SK-N-SH treated with all-trans-retinoic acid at 6 μM for 48 hours (cell line): ENCODE measurements around the gene SH3PXD2A.

Experiments
- CREB5 ChIP-seq: fragments of 250-450 bp; sonication (Bioruptor Pico); IDR thresholded peaks from 2 replicates; pipeline ENCODE4 v1.5.1; 2020; ENCODE audit warnings: low read depth, mild to moderate bottlenecking, moderate library complexity
- PATZ1 ChIP-seq: fragments of 250-450 bp; sonication (Bioruptor Pico); IDR thresholded peaks from 2 replicates; pipeline ENCODE4 v1.8.0; 2020; ENCODE audit warnings: mild to moderate bottlenecking, moderate library complexity, borderline replicate concordance
- ZFP30 ChIP-seq: fragments of 450-650 bp; formaldehyde crosslinking; IDR thresholded peaks from 2 replicates; pipeline ENCODE4 v1.5.0; 2022; ENCODE audit warnings: mild to moderate bottlenecking, moderate library complexity
- TF ChIP-seq, protein P1 (sequence below): fragments of 250-450 bp; sonication (Bioruptor Pico); IDR thresholded peaks from 2 replicates; pipeline ENCODE4 v1.8.0; 2021; ENCODE audit warnings: low read depth, mild to moderate bottlenecking, moderate library complexity, borderline replicate concordance
- TF ChIP-seq, protein P2 (sequence below): fragments of 250-450 bp; sonication (Bioruptor Pico); IDR thresholded peaks from 2 replicates; pipeline ENCODE4 v1.5.0; 2020; ENCODE audit warnings: mild to moderate bottlenecking, moderate library complexity

DNA sequence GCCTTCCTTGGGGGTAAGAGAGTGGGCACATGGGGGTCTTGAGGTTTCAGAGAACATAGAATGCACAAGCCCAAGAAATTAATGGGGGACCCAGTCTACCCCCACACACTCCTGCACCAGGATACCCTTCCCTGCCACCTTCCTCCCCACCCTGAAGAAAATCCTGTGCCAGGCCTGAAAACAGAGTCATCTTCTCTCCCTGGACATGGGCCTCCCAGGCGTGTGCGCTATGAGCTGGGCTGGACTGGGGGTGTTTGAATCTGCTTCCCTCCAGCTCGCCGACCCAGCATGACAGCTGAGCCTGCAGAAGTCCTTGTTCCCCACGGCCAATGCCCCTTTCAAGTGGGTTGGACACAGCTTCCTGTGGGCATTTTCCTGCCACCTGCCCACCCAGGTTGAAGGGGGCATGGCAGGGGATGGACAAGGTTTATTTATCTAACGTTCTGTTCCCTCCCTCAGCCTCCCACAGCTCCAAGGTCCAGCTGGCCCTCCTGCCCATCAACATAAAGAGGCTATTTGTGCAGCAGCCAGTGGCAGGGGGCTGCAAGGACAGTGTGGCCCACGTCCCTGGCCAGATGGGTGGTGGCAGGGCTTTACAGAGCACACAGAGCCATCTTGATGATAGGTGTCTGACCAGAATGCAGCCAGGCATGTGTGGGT, 141.0 kb downstream of the SH3PXD2A start:
- TF ChIP-seq ZFP30 (no peak), CREB5 (CRISPR knock-in tag) (no peak), PATZ1 (no peak)
- TF ChIP-seq, protein P1, sequence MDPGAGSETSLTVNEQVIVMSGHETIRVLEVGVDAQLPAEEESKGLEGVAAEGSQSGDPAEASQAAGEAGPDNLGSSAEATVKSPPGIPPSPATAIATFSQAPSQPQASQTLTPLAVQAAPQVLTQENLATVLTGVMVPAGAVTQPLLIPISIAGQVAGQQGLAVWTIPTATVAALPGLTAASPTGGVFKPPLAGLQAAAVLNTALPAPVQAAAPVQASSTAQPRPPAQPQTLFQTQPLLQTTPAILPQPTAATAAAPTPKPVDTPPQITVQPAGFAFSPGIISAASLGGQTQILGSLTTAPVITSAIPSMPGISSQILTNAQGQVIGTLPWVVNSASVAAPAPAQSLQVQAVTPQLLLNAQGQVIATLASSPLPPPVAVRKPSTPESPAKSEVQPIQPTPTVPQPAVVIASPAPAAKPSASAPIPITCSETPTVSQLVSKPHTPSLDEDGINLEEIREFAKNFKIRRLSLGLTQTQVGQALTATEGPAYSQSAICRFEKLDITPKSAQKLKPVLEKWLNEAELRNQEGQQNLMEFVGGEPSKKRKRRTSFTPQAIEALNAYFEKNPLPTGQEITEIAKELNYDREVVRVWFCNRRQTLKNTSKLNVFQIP (CRISPR knock-in tag), result no peak
- TF ChIP-seq, protein P2, sequence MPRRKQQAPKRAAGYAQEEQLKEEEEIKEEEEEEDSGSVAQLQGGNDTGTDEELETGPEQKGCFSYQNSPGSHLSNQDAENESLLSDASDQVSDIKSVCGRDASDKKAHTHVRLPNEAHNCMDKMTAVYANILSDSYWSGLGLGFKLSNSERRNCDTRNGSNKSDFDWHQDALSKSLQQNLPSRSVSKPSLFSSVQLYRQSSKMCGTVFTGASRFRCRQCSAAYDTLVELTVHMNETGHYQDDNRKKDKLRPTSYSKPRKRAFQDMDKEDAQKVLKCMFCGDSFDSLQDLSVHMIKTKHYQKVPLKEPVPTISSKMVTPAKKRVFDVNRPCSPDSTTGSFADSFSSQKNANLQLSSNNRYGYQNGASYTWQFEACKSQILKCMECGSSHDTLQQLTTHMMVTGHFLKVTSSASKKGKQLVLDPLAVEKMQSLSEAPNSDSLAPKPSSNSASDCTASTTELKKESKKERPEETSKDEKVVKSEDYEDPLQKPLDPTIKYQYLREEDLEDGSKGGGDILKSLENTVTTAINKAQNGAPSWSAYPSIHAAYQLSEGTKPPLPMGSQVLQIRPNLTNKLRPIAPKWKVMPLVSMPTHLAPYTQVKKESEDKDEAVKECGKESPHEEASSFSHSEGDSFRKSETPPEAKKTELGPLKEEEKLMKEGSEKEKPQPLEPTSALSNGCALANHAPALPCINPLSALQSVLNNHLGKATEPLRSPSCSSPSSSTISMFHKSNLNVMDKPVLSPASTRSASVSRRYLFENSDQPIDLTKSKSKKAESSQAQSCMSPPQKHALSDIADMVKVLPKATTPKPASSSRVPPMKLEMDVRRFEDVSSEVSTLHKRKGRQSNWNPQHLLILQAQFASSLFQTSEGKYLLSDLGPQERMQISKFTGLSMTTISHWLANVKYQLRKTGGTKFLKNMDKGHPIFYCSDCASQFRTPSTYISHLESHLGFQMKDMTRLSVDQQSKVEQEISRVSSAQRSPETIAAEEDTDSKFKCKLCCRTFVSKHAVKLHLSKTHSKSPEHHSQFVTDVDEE (CRISPR knock-in tag), result no peak
